GM19238 (cell line): ENCODE measurements around the gene GALK1.
"Not testable (repeated sequence)": the region's sequence is repeated elsewhere in the genome, so short reads cannot be mapped to it uniquely, and the experiment has no call there.

ENCODE experiments used
- DNase-seq: peaks from one replicate; pipeline ENCODE4 v3.0.0; 2011; ENCODE audit warnings: low spot score; ENCODE audit not compliant: insufficient read length

GALK1 gene

DNA sequence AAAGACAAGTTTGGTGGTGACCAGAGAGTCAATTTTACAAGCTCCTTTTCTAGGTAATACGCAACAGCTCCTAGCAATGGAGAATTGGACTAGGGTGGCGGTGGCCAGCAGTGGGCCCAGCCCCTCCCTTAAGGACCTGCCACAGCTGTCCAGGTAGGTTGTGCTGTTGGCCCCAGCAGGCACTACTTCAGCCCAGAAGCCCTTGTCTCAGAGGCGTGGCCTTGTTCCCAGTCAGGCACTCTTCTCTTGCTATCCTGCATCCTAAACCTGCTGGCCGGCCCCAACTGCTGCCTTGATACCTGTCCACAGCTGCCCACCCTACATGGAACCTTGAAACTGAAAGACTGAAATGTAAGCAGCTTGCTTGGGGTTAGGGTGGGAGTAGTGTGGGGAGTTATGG lies 989 bp upstream of the GALK1 start:
- no peak for DNase-seq

DNA sequence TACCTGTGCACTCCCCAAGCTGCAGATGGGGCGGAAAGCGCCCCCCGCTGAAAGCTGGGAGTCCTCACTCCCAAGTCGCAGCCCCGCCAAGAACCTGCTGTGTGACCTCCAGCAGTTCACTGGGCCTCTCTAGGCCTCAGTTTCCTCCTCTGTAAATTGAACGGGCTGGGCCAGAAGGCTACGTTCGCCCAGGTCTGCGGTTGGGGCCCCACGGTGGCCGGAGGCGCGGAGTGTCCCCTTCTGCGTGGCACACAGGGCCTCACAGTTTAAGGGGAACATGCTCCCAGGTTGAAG lies 628 bp downstream of the GALK1 start:
- no peak for DNase-seq

DNA sequence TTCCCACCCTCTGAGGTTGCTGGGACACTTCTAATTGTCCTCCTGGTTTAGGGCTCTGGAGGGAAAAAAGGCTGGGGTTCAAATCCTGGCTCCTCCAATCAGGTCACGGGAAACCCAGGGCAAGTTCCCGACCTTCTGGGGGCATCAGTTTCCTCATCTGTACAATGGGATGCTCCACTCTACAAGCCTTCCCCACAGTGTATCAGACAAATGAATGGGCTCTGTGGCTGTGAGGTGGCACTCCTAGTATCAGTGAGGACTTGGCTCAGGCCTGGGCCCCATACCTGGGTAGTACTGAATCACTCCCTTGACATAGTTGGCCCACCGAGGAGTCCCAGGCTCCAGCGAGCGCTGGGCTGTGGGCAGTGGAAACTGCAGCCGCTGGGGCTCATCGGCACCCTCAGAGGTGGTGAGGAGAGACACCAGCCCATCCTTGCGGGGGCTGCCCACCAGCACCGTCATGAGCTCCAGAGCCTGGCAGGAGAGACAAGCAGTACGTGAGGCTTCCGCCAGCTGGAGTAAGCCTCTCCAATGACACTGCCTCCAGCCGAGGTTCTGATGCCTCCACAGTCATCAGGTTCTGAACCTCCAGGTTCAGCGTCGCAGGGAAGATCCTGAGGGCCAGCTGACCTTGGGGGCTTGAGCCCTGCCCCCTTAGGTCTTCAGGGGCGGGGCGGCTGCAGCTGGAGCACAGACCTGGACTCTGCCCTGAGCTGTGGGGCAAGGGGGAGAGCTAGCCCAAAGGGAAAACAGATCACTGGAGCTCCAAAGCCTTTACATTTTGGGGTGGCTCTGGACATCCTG lies 1.2 kb downstream of the GALK1 start:
- no peak for DNase-seq

DNA sequence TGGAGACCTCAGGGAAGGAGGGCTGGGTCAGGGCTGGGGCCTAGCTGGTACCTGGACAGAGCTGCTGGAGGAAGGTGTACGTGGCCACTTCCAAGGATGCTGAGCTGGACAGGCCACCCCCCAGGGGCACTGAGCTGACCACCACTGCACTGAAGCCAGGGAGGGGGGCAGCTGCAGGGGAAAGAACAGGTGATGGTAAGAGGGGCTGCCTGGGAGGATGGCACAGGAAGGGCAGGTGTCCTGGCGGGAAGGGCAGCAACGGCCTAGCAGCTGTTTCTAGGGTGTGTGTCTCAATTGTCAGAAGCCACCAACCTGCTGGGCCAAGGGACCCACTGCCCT lies 1.8 kb downstream of the GALK1 start:
- DNase-seq: no peak

DNA sequence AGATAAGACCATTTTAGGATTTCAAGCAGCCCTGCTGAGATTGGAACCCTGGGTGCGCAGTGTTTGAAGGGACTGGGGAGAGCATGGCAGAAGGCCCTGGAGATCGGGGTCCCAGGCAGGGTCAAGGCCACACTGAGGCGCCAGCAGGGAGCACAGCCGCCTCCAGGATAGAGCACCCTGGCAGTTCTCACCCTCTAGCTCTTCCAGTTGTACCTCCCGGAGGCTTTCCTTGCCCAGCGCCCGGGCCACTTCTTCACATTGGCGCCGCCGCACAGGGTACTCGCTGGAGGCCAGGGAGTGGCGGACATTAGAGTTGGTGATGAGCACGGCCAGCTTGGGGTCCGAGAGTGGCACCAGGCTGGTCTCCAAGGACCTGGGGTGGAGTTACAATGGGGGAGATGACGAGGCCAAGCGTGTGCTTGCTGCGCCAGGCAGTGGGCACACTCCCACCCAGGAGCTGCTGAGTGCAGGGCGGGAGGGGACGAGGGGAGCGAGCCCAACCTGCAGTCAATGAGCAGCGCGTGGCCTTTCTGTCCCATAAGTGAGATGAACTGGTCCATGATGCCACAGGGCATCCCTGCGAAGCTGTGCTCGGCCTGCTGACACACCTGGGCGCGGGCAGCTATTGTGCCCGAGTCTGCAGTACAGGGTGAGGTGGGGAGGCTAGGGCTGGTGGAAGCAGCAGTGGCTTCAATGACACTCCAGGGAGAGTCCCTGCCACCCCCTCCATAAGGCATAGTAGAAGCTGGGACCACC lies 2.3 kb downstream of the GALK1 start:
- no peak for DNase-seq

DNA sequence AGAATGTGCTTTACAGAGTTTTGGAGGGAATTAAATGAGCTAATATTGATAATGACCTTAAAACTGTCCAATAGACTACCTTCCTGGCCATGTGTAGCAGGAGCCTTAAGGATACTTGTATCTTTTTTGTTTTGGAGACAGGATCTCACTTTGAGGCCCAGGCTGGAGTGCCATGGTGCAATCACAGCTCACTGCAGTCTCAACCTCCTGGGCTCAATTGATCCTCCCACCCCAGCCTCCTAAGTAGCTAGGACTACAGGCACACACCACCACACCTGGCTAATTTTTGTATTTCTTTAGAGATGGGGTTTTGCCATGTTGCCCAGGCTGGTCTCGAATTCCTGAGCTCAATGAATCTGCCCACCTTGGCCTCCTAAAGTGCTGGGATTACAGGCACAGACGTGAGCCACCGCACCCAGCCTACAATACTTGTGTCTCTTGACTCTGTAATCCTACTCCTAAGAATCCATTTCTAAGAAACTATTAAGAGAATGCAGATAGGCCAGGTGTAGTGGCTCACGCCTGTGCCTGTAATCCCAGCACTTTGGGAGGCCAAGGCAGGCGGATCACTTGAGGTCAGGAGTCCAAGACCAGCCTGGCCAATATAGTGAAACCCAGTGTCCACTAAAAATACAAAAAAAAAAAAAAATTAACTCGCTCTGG lies 4.9 kb downstream of the GALK1 start:
- not testable (repeated sequence) for DNase-seq

DNA sequence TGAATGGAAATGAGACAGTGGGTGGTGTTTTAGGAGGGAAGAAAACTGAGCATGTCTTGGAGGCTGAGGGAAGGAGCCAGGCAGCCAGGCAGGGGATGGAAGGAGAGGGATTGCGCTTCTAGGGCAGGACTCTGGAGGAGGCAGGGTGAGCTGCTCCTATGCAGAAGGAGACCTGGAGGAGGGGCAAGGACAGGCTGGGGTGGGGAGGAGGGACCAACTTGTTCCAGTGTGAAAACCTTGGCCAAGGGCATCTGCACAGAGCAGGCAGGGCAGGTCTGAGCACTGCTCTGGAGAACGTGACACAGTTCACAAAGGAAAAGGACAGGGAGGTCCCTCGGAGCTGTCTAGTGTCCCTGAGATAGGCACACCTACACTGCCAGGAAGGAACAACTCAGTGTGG lies 5.5 kb downstream of the GALK1 start:
- DNase-seq: no peak

DNA sequence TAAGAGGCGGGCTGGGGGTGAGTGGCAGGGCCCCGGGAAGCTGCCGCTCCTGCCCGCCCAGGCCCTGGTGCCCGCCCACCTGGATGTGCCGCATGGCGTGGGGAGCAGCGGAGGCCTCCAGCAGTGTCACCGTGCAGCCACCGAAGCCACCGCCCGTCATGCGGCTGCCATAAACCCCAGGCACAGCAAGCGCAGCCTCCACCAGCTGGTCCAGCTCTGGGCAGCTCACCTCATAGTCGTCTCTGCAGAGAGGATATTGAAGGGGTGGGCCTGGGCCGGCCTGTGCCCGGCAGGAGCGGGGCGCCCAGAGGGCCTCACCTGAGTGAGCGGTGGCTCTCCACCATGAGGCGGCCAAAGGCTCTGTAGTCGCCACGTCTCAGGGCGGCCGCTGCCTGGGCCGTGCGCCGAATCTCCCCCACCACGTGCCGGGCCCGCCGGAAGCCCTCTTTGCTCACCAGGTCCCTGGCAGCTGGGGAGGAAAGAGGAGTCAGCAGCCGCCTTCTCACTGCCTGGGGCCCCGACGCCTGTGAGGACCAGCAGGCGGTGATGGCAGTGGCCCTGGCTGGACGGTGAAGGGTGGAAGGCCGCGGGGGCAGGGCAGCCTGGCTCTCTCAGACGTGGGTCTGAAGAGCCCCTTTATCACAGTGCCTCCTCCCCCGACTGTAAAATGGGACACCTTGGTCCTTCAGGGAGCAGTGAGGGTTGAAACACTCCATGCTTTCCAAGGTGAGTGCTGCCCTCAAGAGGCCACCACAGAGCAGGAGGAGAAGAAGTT lies 6.7 kb downstream of the GALK1 start:
- no peak for DNase-seq

DNA sequence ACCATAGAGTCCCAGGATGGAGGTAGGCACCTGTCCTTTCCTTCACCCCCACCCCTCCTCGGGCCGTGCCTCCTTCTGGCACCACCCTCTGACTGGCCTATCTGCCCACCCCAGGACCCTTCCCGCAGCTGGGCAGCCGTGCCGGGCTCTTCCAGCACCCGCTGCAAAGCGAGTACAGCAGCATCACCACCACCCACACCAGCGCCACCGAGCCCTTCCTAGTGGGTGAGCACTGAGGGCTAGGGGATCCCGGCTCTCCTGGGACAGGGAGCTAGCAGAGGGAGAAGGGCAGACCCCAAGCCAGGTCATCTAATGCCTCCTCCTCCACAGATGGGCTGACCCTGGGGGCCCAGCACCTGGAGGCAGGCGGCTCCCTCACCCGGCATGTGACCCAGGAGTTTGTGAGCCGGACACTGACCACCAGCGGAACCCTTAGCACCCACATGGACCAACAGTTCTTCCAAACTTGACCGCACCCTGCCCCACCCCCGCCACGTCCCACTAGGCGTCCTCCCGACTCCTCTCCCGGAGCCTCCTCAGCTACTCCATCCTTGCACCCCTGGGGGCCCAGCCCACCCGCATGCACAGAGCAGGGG lies 7.8 kb downstream of the GALK1 start:
- DNase-seq: no peak

DNA sequence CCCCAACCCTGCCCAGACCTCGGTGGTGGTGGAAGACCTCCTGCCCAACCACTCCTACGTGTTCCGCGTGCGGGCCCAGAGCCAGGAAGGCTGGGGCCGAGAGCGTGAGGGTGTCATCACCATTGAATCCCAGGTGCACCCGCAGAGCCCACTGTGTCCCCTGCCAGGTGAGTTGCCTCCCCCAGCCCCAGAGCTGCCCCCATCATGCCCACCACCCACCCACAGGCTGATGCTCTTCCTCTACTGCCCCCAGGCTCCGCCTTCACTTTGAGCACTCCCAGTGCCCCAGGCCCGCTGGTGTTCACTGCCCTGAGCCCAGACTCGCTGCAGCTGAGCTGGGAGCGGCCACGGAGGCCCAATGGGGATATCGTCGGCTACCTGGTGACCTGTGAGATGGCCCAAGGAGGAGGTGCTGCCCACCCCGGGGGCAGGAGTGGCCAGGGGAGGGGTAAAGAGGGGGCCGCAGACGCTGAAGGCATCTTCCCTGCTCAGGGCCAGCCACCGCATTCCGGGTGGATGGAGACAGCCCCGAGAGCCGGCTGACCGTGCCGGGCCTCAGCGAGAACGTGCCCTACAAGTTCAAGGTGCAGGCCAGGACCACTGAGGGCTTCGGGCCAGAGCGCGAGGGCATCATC lies 8.4 kb downstream of the GALK1 start:
- no peak for DNase-seq

DNA sequence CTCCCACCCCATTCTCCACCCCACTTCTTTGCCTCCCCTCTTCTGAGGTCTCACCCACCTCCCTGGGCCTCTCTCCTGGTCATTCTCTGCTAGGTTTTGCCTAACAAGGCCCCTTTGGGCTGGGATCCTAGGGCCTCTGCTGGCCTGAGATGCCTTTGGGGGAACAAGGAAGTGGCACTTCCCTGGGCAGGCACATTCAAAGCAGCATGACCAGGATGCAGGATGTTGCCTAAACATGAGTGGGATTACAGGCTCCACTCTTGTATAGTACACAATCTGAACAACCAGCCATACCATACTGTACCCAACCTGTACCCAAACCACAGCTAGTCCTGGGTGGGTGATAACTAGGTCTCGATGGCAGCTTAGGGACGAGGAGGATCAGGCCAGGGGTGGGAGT lies 9.0 kb downstream of the GALK1 start:
- no peak for DNase-seq

DNA sequence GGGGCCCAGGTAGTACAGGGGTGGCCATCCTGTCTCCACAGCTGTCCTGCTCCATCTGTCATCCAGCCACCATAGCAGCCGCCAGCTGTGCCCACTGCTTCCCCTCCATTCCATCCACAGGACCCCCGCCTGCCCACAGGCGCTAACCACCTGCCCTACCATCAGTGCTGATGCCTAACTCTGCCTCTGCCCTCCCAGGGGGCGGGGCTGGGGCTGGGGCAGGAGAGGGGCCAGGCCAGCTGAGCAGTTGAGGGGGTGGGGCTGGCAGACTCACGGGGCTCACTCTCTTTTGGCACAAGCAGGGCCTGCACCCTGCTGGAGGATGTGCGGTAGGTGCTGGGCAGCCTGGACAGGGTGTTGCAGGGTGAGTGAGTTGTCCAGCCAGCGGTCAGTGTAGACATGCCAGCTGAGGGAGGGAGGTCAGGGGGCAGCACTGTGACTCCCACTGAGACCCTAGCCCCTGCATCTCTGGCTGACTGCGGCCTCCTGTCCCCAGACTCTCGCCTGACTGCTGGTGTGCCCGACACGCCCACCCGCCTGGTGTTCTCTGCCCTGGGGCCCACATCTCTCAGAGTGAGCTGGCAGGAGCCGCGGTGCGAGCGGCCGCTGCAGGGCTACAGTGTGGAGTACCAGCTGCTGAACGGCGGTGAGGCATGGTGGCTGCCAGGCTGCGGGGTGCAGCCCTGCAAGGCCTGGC lies 9.6 kb downstream of the GALK1 start:
- no peak for DNase-seq

DNA sequence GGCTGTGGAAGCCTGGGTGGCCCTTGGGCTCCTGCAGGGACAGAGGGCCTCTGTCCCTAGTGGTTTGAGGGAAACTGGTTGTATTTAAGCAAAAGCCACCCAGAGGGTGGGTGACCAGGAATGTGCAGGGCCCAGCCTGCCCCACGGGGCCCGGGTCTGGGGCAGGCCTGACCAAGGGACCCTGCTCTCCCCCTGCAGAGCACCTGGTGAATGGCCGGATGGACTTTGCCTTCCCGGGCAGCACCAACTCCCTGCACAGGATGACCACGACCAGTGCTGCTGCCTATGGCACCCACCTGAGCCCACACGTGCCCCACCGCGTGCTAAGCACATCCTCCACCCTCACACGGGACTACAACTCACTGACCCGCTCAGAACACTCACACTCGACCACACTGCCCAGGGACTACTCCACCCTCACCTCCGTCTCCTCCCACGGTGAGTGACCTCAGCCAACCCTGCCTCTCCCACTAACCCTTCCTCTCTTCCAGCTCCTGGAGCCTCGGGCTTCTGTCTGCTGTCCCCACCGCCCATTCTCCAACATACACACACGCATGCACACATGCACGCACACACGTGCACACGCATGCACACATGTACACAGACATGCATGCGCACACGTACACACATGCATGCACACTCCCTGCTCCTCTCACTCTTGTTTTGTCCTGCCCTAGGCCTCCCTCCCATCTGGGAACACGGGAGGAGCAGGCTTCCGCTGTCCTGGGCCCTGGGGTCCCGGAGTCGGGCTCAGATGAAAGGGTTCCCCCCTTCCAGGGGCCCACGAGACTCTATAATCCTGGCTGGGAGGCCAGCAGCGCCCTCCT lies 10.4 kb downstream of the GALK1 start:
- DNase-seq: no peak

DNA sequence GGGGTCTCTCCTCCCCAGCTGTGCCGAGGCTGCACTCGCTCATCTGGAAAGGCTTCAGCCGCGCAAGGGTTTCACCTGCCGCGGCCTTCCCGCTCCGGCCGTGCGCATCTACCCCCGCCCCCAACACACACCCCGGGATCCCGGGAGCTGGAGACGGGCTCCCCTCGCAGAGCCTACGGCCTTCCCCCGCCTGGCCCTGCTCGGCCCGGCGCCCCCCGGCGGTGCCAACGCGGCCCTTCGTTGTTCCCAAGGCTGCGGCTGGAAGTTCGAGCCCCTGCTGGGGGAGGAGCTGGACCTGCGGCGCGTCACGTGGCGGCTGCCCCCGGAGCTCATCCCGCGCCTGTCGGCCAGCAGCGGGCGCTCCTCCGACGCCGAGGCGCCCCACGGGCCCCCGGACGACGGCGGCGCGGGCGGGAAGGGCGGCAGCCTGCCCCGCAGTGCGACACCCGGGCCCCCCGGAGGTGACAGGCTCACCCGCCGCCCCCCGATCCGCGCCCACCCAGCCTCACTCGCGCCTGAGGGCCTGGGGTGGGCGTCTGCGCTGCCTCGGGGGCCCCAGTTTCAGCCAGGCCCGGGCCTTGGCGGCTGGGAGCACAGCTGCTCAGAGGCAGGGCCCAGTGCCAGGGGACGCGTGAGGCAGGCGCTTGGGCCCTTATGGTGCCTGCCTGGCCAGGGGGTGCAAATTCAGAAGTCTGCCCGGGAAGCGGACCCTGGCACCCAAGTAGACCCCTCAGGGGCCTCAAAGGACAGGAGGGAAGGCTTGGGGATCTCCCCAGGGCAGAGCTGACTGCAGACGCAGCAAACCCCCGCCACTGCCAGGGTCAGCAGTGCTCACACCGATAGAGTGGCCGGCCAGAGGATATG lies 11.2 kb downstream of the GALK1 start:
- DNase-seq: peak; percentile 89

DNA sequence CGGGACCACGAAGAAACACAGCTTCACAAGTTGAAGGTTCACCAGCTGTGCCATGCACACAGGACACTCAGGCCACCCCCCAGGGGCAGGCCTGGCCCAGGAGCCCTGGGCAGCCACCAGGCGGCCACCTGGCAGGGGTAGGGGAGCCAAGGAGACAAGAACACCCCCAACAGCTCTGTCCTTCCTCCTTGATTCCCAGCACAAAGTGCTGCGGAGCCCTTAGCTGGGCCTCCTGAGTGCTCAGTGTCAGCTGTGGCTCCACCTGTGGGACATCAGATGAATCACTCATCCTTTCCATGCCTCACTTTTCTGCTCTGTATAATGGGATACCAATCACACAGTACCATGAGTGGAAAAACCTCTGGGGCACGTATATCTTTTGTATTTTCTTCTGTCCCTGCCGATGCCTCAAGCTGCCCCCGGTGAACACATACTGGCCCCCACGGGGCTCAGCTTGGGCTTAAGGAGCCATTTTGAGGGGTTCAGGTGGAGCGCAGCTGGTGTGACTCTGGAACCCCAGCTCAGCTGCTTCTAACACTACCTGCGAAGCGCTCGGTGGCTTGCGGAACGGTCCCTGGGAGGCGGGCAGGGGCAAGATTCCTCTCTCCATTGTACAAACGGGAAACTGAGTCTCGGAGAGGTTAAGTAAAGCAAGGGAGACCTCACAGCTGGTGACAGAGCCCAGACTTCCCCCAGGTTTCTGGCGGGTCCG lies 12.0 kb downstream of the GALK1 start:
- no peak for DNase-seq

DNA sequence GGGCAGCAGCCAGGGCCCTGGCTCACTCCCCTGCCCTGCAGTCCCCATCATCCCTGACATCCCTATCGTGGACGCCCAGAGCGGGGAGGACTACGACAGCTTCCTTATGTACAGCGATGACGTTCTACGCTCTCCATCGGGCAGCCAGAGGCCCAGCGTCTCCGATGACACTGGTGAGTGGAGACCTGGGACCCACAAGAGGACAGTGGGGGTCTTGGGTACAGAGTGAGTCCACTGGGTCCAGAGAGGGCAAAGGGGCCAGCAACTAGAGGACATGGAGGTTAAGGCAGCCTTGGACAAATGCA lies 12.6 kb downstream of the GALK1 start:
- no peak for DNase-seq

DNA sequence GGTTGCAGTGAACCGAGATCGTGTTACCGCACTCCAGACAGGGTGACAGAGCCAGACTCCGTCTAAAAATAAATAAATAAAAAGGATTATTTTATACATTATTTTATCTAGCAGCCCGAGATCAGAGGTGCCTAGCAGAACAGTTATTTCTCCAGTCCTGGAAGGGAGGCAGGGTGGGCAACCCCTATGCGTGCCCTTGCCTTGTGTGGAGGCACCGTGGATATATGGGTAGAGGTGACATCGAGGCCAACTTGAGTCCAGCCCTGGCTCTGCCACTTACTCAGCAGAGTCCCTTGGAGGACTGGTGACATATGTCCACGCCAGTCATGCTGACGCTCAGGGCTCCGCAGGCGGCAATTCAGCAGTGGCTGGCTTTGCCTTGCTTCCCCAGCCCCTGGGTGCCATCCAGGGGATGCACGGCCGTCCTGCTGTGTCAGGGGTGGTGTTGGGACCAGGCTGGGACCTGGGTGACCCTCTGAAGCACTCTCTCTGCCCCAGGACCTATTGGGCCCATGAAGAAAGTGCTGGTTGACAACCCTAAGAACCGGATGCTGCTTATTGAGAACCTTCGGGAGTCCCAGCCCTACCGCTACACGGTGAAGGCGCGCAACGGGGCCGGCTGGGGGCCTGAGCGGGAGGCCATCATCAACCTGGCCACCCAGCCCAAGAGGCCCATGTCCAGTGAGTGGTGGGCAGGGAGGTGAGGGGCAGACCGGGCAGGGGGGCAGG lies 13.2 kb downstream of the GALK1 start:
- no peak for DNase-seq
